Measurements from ENCODE around the gene SNCG.

DNA sequence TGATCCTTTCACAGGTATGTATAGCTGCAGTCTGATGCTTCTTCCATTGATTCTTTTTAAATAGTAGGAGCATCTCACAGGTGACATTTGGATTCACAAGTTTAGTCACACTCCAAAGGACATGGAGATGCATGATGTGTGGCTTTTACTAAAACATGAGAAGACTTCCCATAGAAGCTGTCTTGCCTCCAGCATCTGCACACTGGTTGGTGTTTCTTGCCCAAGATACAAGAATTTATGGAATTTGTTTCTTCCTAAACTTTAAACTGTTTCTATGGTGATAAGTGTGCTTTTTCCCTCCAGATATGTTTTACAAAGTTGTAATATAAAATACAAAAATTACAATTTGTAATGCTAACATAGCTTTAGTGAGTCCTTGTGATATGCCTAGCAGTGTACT is 34.1 kb downstream of the SNCG start:
- no peak for TF ChIP-seq POLR2AphosphoS5 (IDR thresholded peaks at IDR 0.05; ENCODE audit: low read depth, low read length)
- no peak for TF ChIP-seq TAF1 (IDR thresholded peaks at IDR 0.05; ENCODE audit: borderline replicate concordance, insufficient read depth, low read length)
- TF ChIP-seq, protein P1, sequence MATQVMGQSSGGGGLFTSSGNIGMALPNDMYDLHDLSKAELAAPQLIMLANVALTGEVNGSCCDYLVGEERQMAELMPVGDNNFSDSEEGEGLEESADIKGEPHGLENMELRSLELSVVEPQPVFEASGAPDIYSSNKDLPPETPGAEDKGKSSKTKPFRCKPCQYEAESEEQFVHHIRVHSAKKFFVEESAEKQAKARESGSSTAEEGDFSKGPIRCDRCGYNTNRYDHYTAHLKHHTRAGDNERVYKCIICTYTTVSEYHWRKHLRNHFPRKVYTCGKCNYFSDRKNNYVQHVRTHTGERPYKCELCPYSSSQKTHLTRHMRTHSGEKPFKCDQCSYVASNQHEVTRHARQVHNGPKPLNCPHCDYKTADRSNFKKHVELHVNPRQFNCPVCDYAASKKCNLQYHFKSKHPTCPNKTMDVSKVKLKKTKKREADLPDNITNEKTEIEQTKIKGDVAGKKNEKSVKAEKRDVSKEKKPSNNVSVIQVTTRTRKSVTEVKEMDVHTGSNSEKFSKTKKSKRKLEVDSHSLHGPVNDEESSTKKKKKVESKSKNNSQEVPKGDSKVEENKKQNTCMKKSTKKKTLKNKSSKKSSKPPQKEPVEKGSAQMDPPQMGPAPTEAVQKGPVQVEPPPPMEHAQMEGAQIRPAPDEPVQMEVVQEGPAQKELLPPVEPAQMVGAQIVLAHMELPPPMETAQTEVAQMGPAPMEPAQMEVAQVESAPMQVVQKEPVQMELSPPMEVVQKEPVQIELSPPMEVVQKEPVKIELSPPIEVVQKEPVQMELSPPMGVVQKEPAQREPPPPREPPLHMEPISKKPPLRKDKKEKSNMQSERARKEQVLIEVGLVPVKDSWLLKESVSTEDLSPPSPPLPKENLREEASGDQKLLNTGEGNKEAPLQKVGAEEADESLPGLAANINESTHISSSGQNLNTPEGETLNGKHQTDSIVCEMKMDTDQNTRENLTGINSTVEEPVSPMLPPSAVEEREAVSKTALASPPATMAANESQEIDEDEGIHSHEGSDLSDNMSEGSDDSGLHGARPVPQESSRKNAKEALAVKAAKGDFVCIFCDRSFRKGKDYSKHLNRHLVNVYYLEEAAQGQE (IDR thresholded peaks at IDR 0.05; ENCODE audit: insufficient read depth in 1 of 2, low read depth in 2 of 2, low read length in 2 of 2) = no peak
- TF ChIP-seq SIN3A (IDR thresholded peaks at IDR 0.05; ENCODE audit: borderline replicate concordance, insufficient read depth, low read length) = no peak
- no peak for TF ChIP-seq FOXP2 (optimal IDR thresholded peaks at IDR 0.05; ENCODE audit: borderline replicate concordance, extremely low read depth, extremely low read length, insufficient read depth)

Measured in PFSK-1 (cell line).